ENCODE results near the gene ACCSL.

ACCSL gene

GRCh38 chr11:44065841-44066731 is 18.3 kb downstream of the ACCSL start, which contains the start of gene ACCS:
Gene ACCS, plus strand, starts transcription at chr11:44066270. Its CDS starts 1,358 bp downstream, at chr11:44067628.
- peak within 1 kb of the TSS; percentile 93 for H3K27ac ChIP-seq (ENCODE audit: low read length)
- peaks cover 3 to 10% of the 10 kb centered on the region in 2 donors for H3K36me3 ChIP-seq (ENCODE audit: control insufficient read depth in 1 of 2, insufficient read depth in 2 of 2, low read length in 2 of 2)
- no peaks in the 10 kb centered on the region for H3K27me3 ChIP-seq (ENCODE audit: low read depth, low read length)
- peak within 1 kb of the TSS; percentile 83 to 86 for H3K4me3 ChIP-seq (ENCODE audit: low read depth in 1 of 2, low read length in 2 of 2)
- no peaks in the 10 kb centered on the region for H3K9me3 ChIP-seq (ENCODE audit: control insufficient read depth in 1 of 2, low read length in 2 of 2)
- H3K4me1 ChIP-seq (ENCODE audit: control insufficient read depth in 1 of 2, insufficient read depth in 2 of 2, low read length in 2 of 2): peaks cover 0 to 14% of the 10 kb centered on the region in 2 donors

GRCh38 chr11:44066732-44067141 is 19.0 kb downstream of the ACCSL start:
- Histone ChIP-seq H3K27me3 (ENCODE audit: low read depth, low read length) (no peaks in the 10 kb centered on the region), H3K4me3 (ENCODE audit: low read depth in 1 of 2, low read length in 2 of 2) (peak overlapping the region; percentile 83 to 86), H3K4me1 (ENCODE audit: control insufficient read depth in 1 of 2, insufficient read depth in 2 of 2, low read length in 2 of 2) (peaks cover 0 to 14% of the 10 kb centered on the region in 2 donors), H3K27ac (ENCODE audit: low read length) (peak overlapping the region; percentile 93), H3K9me3 (ENCODE audit: control insufficient read depth in 1 of 2, low read length in 2 of 2) (no peaks in the 10 kb centered on the region), H3K36me3 (ENCODE audit: control insufficient read depth in 1 of 2, insufficient read depth in 2 of 2, low read length in 2 of 2) (peaks cover 3 to 10% of the 10 kb centered on the region in 2 donors)

GRCh38 chr11:44067266-44067665 is 19.5 kb downstream of the ACCSL start:
- Histone ChIP-seq H3K4me1 (ENCODE audit: control insufficient read depth in 1 of 2, insufficient read depth in 2 of 2, low read length in 2 of 2) (peaks cover 0 to 14% of the 10 kb centered on the region in 2 donors), H3K27me3 (ENCODE audit: low read depth, low read length) (no peaks in the 10 kb centered on the region), H3K36me3 (ENCODE audit: control insufficient read depth in 1 of 2, insufficient read depth in 2 of 2, low read length in 2 of 2) (peaks cover 3 to 10% of the 10 kb centered on the region in 2 donors), H3K27ac (ENCODE audit: low read length) (no peak overlapping the region), H3K4me3 (ENCODE audit: low read depth in 1 of 2, low read length in 2 of 2) (peak overlapping the region; percentile 83 to 86), H3K9me3 (ENCODE audit: control insufficient read depth in 1 of 2, low read length in 2 of 2) (no peaks in the 10 kb centered on the region)

- Histone ChIP-seq H3K4me3 (ENCODE audit: low read depth in 1 of 2, low read length in 2 of 2) (no peak overlapping the region), H3K27ac (ENCODE audit: low read length) (no peak overlapping the region), H3K9me3 (ENCODE audit: control insufficient read depth in 1 of 2, low read length in 2 of 2) (no peaks in the 10 kb centered on the region), H3K4me1 (ENCODE audit: control insufficient read depth in 1 of 2, insufficient read depth in 2 of 2, low read length in 2 of 2) (peaks cover 0 to 14% of the 10 kb centered on the region in 2 donors), H3K36me3 (ENCODE audit: control insufficient read depth in 1 of 2, insufficient read depth in 2 of 2, low read length in 2 of 2) (peaks cover 3 to 17% of the 10 kb centered on the region in 2 donors), H3K27me3 (ENCODE audit: low read depth, low read length) (no peaks in the 10 kb centered on the region)
Measured at GRCh38 chr11:44068180-44068579, 20.4 kb downstream of the ACCSL start.

- H3K9me3 ChIP-seq (ENCODE audit: control insufficient read depth in 1 of 2, low read length in 2 of 2): no peaks in the 10 kb centered on the region
- H3K4me1 ChIP-seq (ENCODE audit: control insufficient read depth in 1 of 2, insufficient read depth in 2 of 2, low read length in 2 of 2): peaks cover 0 to 14% of the 10 kb centered on the region in 2 donors
- no peak overlapping the region for H3K4me3 ChIP-seq (ENCODE audit: low read depth in 1 of 2, low read length in 2 of 2)
- H3K36me3 ChIP-seq (ENCODE audit: control insufficient read depth in 1 of 2, insufficient read depth in 2 of 2, low read length in 2 of 2): peaks cover 9 to 34% of the 10 kb centered on the region in 2 donors
- no peak overlapping the region for H3K27ac ChIP-seq (ENCODE audit: low read length)
- no peaks in the 10 kb centered on the region for H3K27me3 ChIP-seq (ENCODE audit: low read depth, low read length)
Measured at GRCh38 chr11:44071157-44071556, 23.4 kb downstream of the ACCSL start.

GRCh38 chr11:44072757-44073658 is 25.2 kb downstream of the ACCSL start:
- Histone ChIP-seq H3K4me1 (ENCODE audit: control insufficient read depth in 1 of 2, insufficient read depth in 2 of 2, low read length in 2 of 2) (no peaks in the 10 kb centered on the region), H3K36me3 (ENCODE audit: control insufficient read depth in 1 of 2, insufficient read depth in 2 of 2, low read length in 2 of 2) (peaks cover 9 to 40% of the 10 kb centered on the region in 2 donors), H3K27me3 (ENCODE audit: low read depth, low read length) (no peaks in the 10 kb centered on the region), H3K9me3 (ENCODE audit: control insufficient read depth in 1 of 2, low read length in 2 of 2) (no peaks in the 10 kb centered on the region), H3K4me3 (ENCODE audit: low read depth in 1 of 2, low read length in 2 of 2) (no peak overlapping the region), H3K27ac (ENCODE audit: low read length) (no peak overlapping the region)

- H3K36me3 ChIP-seq (ENCODE audit: control insufficient read depth in 1 of 2, insufficient read depth in 2 of 2, low read length in 2 of 2): peaks cover 6 to 38% of the 10 kb centered on the region in 2 donors
- no peak overlapping the region for H3K4me3 ChIP-seq (ENCODE audit: low read depth in 1 of 2, low read length in 2 of 2)
- H3K9me3 ChIP-seq (ENCODE audit: control insufficient read depth in 1 of 2, low read length in 2 of 2): no peaks in the 10 kb centered on the region
- H3K27ac ChIP-seq (ENCODE audit: low read length): no peak overlapping the region
- peaks cover 0 to 4% of the 10 kb centered on the region in 2 donors for H3K4me1 ChIP-seq (ENCODE audit: control insufficient read depth in 1 of 2, insufficient read depth in 2 of 2, low read length in 2 of 2)
- H3K27me3 ChIP-seq (ENCODE audit: low read depth, low read length): no peaks in the 10 kb centered on the region
Measured at GRCh38 chr11:44078794-44079193, 31.0 kb downstream of the ACCSL start.

- H3K27ac ChIP-seq (ENCODE audit: low read length): no peak overlapping the region
- H3K36me3 ChIP-seq (ENCODE audit: control insufficient read depth in 1 of 2, insufficient read depth in 2 of 2, low read length in 2 of 2): peaks cover 6 to 38% of the 10 kb centered on the region in 2 donors
- H3K9me3 ChIP-seq (ENCODE audit: control insufficient read depth in 1 of 2, low read length in 2 of 2): no peaks in the 10 kb centered on the region
Measured at GRCh38 chr11:44079376-44079775, 31.6 kb downstream of the ACCSL start.

GRCh38 chr11:44080951-44081350 is 33.2 kb downstream of the ACCSL start:
- no peaks in the 10 kb centered on the region for H3K27me3 ChIP-seq (ENCODE audit: low read depth, low read length)
- no peak overlapping the region for H3K4me3 ChIP-seq (ENCODE audit: low read depth in 1 of 2, low read length in 2 of 2)
- peaks cover 0 to 6% of the 10 kb centered on the region in 2 donors for H3K4me1 ChIP-seq (ENCODE audit: control insufficient read depth in 1 of 2, insufficient read depth in 2 of 2, low read length in 2 of 2)
- H3K27ac ChIP-seq (ENCODE audit: low read length): no peak overlapping the region
- peaks cover 0 to 27% of the 10 kb centered on the region in 2 donors for H3K36me3 ChIP-seq (ENCODE audit: control insufficient read depth in 1 of 2, insufficient read depth in 2 of 2, low read length in 2 of 2)
- no peaks in the 10 kb centered on the region for H3K9me3 ChIP-seq (ENCODE audit: control insufficient read depth in 1 of 2, low read length in 2 of 2)

More at GRCh38 chr11:44079376-44079775, 31.6 kb downstream of the ACCSL start:
- Histone ChIP-seq H3K27me3 (ENCODE audit: low read depth, low read length) (no peaks in the 10 kb centered on the region), H3K4me1 (ENCODE audit: control insufficient read depth in 1 of 2, insufficient read depth in 2 of 2, low read length in 2 of 2) (peaks cover 0 to 6% of the 10 kb centered on the region in 2 donors), H3K4me3 (ENCODE audit: low read depth in 1 of 2, low read length in 2 of 2) (no peak overlapping the region)

- Histone ChIP-seq H3K27me3 (ENCODE audit: low read depth, low read length) (no peaks in the 10 kb centered on the region), H3K4me1 (ENCODE audit: control insufficient read depth in 1 of 2, insufficient read depth in 2 of 2, low read length in 2 of 2) (peaks cover 0 to 6% of the 10 kb centered on the region in 2 donors), H3K36me3 (ENCODE audit: control insufficient read depth in 1 of 2, insufficient read depth in 2 of 2, low read length in 2 of 2) (peaks cover 1 to 19% of the 10 kb centered on the region in 2 donors), H3K27ac (ENCODE audit: low read length) (no peak overlapping the region), H3K9me3 (ENCODE audit: control insufficient read depth in 1 of 2, low read length in 2 of 2) (no peaks in the 10 kb centered on the region), H3K4me3 (ENCODE audit: low read depth in 1 of 2, low read length in 2 of 2) (no peak overlapping the region)
Measured at GRCh38 chr11:44082645-44083044, 34.9 kb downstream of the ACCSL start.

GRCh38 chr11:44083433-44083832 is 35.7 kb downstream of the ACCSL start:
- no peak overlapping the region for H3K4me3 ChIP-seq (ENCODE audit: low read depth in 1 of 2, low read length in 2 of 2)
- H3K27ac ChIP-seq (ENCODE audit: low read length): no peak overlapping the region
- H3K36me3 ChIP-seq (ENCODE audit: control insufficient read depth in 1 of 2, insufficient read depth in 2 of 2, low read length in 2 of 2): peaks cover 3 to 18% of the 10 kb centered on the region in 2 donors
- H3K4me1 ChIP-seq (ENCODE audit: control insufficient read depth in 1 of 2, insufficient read depth in 2 of 2, low read length in 2 of 2): peaks cover 0 to 6% of the 10 kb centered on the region in 2 donors
- no peaks in the 10 kb centered on the region for H3K27me3 ChIP-seq (ENCODE audit: low read depth, low read length)
- H3K9me3 ChIP-seq (ENCODE audit: control insufficient read depth in 1 of 2, low read length in 2 of 2): no peaks in the 10 kb centered on the region
